Measurements from ENCODE around the gene BIRC5.

The BIRC5 gene

DNA sequence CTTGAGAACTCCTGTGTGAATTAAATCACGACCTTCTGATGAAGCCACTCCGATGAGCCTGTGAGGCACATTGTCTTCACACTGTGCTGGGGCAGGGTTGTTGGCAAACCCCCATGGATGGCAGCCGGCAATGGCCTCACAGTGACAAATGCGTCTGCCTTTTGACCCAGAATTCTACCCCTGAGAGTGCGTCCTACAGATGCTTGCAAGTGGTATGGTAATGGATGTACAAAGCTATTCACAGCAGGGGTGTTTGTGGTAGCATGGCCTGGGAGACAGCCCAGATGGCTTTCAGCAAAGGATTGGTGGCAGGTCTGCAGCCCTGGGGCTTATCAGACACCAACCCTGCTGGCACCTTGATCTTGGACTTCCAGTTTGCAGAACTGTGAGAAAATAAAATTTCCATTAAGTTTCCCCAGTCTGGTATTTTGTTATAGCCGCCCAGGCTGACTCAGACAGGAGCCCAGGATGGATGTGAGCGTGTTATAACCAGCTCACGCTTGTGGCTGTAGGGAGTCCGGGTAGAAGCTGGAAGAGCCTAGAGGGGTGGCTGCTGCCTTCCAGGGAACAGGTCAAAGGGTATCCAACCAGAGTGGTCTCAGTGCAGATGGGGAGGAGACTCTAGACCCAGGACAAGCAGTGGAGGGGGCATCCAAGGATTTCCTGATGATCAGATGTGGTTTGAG, 16.8 kb upstream of the BIRC5 start:
- in situ Hi-C loops (cut with MboI; ENCODE audit: low pct_unique_long_range_greater_than_20kb, low sequenced_read_pairs, unreplicated experiment) = no loop called here
- no peak for DNase-seq (ENCODE audit: low spot score)
- TF ChIP-seq, protein P1, sequence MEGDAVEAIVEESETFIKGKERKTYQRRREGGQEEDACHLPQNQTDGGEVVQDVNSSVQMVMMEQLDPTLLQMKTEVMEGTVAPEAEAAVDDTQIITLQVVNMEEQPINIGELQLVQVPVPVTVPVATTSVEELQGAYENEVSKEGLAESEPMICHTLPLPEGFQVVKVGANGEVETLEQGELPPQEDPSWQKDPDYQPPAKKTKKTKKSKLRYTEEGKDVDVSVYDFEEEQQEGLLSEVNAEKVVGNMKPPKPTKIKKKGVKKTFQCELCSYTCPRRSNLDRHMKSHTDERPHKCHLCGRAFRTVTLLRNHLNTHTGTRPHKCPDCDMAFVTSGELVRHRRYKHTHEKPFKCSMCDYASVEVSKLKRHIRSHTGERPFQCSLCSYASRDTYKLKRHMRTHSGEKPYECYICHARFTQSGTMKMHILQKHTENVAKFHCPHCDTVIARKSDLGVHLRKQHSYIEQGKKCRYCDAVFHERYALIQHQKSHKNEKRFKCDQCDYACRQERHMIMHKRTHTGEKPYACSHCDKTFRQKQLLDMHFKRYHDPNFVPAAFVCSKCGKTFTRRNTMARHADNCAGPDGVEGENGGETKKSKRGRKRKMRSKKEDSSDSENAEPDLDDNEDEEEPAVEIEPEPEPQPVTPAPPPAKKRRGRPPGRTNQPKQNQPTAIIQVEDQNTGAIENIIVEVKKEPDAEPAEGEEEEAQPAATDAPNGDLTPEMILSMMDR (IDR thresholded peaks at IDR 0.05; ENCODE audit: extremely low read depth, insufficient read depth, missing control alignments) = no peak

DNA sequence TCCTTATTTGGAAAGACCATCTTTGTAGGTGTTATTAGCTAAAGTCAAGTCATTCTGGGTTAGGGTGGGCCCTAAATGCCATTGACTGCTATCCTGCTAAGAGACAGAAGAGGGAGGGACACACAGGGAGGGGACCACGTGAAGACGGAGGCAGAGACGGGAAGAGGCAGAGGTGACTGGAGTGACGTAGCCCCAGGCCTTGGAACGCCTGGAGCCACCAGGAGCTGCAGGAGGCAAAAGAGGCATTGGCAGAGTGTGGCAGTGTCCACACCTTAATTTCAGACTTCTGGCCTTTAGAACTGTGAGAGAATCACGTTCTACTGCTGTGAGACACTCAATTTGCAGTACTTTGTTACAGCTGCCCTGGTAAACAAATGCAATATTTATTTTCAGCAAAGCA, 13.6 kb upstream of the BIRC5 start:
- in situ Hi-C loops (cut with MboI; ENCODE audit: low pct_unique_long_range_greater_than_20kb, low sequenced_read_pairs, unreplicated experiment) = no loop called here
- TF ChIP-seq, protein P1 (IDR thresholded peaks at IDR 0.05; ENCODE audit: extremely low read depth, insufficient read depth, missing control alignments) = no peak
- no peak for DNase-seq (ENCODE audit: low spot score)

- TF ChIP-seq, protein P1 (IDR thresholded peaks at IDR 0.05; ENCODE audit: extremely low read depth, insufficient read depth, missing control alignments) = no peak
- in situ Hi-C loops (cut with MboI; ENCODE audit: low pct_unique_long_range_greater_than_20kb, low sequenced_read_pairs, unreplicated experiment) = no loop called here
- no peak for DNase-seq (ENCODE audit: low spot score)
Measured at GRCh38 chr17:78202666-78203065, 11.4 kb upstream of the BIRC5 start.

GRCh38 chr17:78204387-78205123, 9.5 kb upstream of the BIRC5 start:
- TF ChIP-seq, protein P1 (IDR thresholded peaks at IDR 0.05; ENCODE audit: extremely low read depth, insufficient read depth, missing control alignments) = no peak
- DNase-seq (ENCODE audit: low spot score) = no peak
- in situ Hi-C loops (cut with MboI; ENCODE audit: low pct_unique_long_range_greater_than_20kb, low sequenced_read_pairs, unreplicated experiment) = no loop called here

DNA sequence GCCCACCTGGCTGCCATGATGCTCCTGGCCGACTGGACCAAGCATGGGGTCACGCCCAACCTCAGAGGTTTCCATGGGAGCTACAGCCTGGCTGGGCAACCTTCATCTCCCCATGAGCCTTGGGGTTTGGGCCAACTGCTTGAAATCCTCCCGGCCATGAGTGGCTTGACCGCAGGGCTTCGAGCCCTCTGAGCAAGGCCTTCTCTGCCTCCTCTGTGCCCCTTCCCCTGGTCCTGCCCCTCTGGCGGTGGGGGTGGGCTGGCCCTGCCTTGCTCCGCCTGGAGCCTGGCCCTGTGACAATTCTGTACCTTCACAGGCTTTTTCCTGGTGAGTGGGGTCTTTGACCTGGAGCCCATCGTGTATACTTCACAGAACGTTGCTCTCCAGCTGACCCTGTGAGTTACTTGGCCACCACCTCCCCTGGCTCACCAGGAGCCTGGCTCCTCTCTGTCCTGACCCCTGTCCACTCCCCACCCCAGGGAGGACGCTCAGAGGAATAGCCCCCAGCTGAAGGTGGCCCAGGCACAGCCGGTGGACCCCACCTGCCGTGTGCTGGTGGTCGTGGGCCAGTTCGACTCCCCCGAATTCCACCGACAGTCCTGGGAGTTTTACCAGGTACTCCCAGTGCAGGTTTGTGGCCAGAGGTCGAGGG, 8.8 kb upstream of the BIRC5 start:
- no peak for DNase-seq (ENCODE audit: low spot score)
- TF ChIP-seq, protein P1 (IDR thresholded peaks at IDR 0.05; ENCODE audit: extremely low read depth, insufficient read depth, missing control alignments) = no peak
- in situ Hi-C loops (cut with MboI; ENCODE audit: low pct_unique_long_range_greater_than_20kb, low sequenced_read_pairs, unreplicated experiment) = no loop called here

DNA sequence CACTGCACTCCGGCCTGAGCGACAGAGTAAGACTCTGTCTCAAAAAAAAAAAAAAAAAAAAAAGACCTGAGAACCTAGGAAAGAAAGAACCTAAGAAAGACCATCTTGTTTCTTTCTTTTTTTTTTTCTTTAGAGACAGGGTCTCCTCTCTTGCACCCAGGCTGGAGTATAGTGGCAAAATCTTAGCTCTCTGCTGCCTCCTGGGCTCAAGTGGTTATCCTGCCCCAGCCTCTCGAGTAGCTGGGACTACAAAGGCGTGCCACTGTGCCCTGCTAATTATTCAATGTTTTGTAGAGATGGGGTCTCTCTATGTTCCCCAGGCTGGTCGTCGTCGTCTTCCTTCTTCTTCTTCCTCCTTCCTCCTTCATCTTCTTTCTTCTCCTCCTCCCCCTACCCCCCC, 7.8 kb upstream of the BIRC5 start:
- no peak for DNase-seq (ENCODE audit: low spot score)
- in situ Hi-C loops (cut with MboI; ENCODE audit: low pct_unique_long_range_greater_than_20kb, low sequenced_read_pairs, unreplicated experiment) = no loop called here
- TF ChIP-seq, protein P1 (IDR thresholded peaks at IDR 0.05; ENCODE audit: extremely low read depth, insufficient read depth, missing control alignments) = no peak

Data from GM13977 (cell line).